PC-9 (cell line): Measurements from ENCODE around the gene CCDC85C. TPM values are rescaled to one million over a fixed set of nuclear protein-coding genes. Genes with fewer than 3 reads are reported as not detected.

Experiments used
- BruUV-seq: library from RNA; stranded (reverse); fragments of 400-500 nt; replicated peaks from 2 replicates; lab custom pipeline; 2021; lab: Mats Ljungman, UMichigan
- CTCF ChIA-PET: fragments of 300-600 bp; sonication (Branson Sonifier 250); formaldehyde crosslinking; loops from one replicate; lab custom pipeline; 2022; ENCODE audit warnings: antibody characterized with exemption; lab: Charles Lee
- POLR2A ChIA-PET: fragments of 300-600 bp; sonication (Branson Sonifier 250); formaldehyde crosslinking; loops from one replicate; lab custom pipeline; 2022; ENCODE audit warnings: antibody characterized with exemption; ENCODE audit not compliant: unreplicated experiment; lab: Charles Lee
- DNase-seq, 2 experiments: peaks; one replicate each; pipeline versions ENCODE4 v3.0.0 to v3.0.0-alpha.2; 2015 to 2022; ENCODE audit warnings: mixed read lengths in 1 of 2
- H2AFZ ChIP-seq: fragments of 200-600 bp; sonication (generic); 2 replicates; pipeline ENCODE4 v1.8.1; 2017; ENCODE audit warnings: antibody characterized with exemption
- H3F3A ChIP-seq: fragments of 200-600 bp; sonication (generic); 2 replicates; pipeline ENCODE4 v1.8.1; 2017; ENCODE audit warnings: antibody characterized with exemption, mild to moderate bottlenecking, low read depth; ENCODE audit not compliant: insufficient read depth
- H3K27ac ChIP-seq: fragments of 200-600 bp; sonication (generic); 2 replicates; pipeline ENCODE4 v1.6.1; 2016; ENCODE audit warnings: mixed run types
- H3K27me3 ChIP-seq: fragments of 200-600 bp; sonication (generic); 2 replicates; pipeline ENCODE4 v1.6.1; 2016; ENCODE audit warnings: low read depth, mixed run types; ENCODE audit not compliant: insufficient read depth
- H3K36me3 ChIP-seq: fragments of 200-600 bp; sonication (generic); 2 replicates; pipeline ENCODE4 v1.6.1; 2016; ENCODE audit warnings: low read depth, mixed run types
- H3K4me1 ChIP-seq: fragments of 200-600 bp; sonication (generic); replicated peaks from 2 replicates; pipeline ENCODE4 v1.6.1; 2016; ENCODE audit warnings: mixed run types; ENCODE audit not compliant: insufficient read depth
- H3K4me2 ChIP-seq: fragments of 200-600 bp; sonication (generic); 2 replicates; pipeline ENCODE4 v1.6.1; 2017; ENCODE audit warnings: mixed run types
- H3K4me3 ChIP-seq: fragments of 200-600 bp; sonication (generic); 2 replicates; pipeline ENCODE4 v1.6.1; 2016; ENCODE audit warnings: mixed run types
- H3K79me2 ChIP-seq: fragments of 200-600 bp; sonication (generic); 2 replicates; pipeline ENCODE4 v1.6.1; 2017; ENCODE audit warnings: low read depth, mixed run types
- H3K9me2 ChIP-seq: fragments of 200-600 bp; sonication (generic); 2 replicates; pipeline ENCODE4 v1.8.1; 2017; ENCODE audit warnings: mild to moderate bottlenecking; ENCODE audit not compliant: insufficient read depth
- H3K9me3 ChIP-seq: fragments of 200-600 bp; sonication (generic); 2 replicates; pipeline ENCODE4 v1.8.1; 2016; ENCODE audit warnings: low read depth; ENCODE audit not compliant: insufficient read depth
- H4K20me1 ChIP-seq: fragments of 200-600 bp; sonication (generic); 2 replicates; pipeline ENCODE4 v1.8.1; 2017; ENCODE audit not compliant: insufficient read depth
- EZH2 ChIP-seq: fragments of 200-600 bp; sonication (generic); IDR thresholded peaks from 2 replicates; pipeline ENCODE4 v1.8.0; 2017; ENCODE audit warnings: antibody characterized with exemption, low read depth
- intact Hi-C: fragments of 100-400 bp; cut with micrococcal nuclease; formaldehyde crosslinking; loops from one replicate; pipeline ENCODE4 v1.10.0; 2022; ENCODE audit not compliant: unreplicated experiment
- total RNA-seq: library from RNA; stranded (reverse); gene quantifications from 2 replicates; pipeline ENCODE4 v1.2.3, GENCODE V29; 2021
- TF ChIP-seq, protein P1 (sequence below): fragments of 200-600 bp; sonication (generic); conservative IDR thresholded peaks from 2 replicates; pipeline ENCODE4 v1.6.1; 2017; ENCODE audit warnings: mixed run types, antibody characterized with exemption, mild to moderate bottlenecking, moderate library complexity

CCDC85C gene
- total RNA-seq, 1 experiment from 2014 or later: 21.2 TPM

DNA sequence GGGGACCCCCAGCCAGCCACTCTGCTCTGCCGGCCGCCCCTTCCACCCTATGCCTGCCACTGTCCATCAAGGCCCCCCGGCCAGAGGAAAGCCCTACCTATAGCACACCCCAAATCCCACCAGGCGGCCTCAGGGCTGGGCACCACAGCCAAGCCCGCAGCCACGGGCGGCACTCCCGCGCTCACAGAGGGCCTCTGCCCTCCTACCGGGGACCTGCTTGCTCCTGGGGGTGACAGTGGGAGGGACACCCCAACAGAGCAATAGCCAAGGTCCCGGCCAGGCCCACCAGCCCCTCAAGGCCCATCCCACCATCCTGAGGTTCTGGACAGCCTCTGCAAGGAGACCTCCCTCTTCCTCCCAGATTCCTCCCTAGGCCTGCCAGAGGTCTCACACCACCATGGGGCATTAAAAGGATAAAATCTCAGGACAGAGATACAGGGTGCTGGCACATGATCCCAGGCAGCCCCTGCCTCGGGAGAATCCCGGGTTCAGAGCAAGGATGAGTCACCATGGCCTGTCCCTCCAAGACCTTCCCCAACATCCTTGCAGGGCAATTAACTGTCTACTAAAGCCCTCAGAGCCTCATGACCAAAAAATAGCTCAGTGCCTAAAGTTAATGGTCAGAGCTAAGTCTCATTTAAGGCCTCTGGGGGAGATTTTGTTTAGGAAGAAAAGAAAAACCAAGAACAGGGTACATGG, 17.1 kb downstream of the CCDC85C start:
- 0 out of 2 replicates have a peak, but pooled peaks cover 6% of the 10 kb centered on the region for H3K79me2 ChIP-seq
- no peak overlapping the region for H2AFZ ChIP-seq
- no peak overlapping the region for H3K4me3 ChIP-seq
- H4K20me1 ChIP-seq: no peaks in the 10 kb centered on the region
- intact Hi-C loops: no loop called here
- no TSS peak for BruUV-seq
- ChIA-PET CTCF (interaction anchor here (0.6 kb wide), 1 partner anchor 12 kb away, joined by 4 read pairs; no protein-coding TSS in a partner anchor), POLR2A (no interaction called here)
- no peaks in the 10 kb centered on the region for H3K9me3 ChIP-seq
- H3K36me3 ChIP-seq: no peaks in the 10 kb centered on the region
- no peak for DNase-seq
- no peak overlapping the region for H3K27ac ChIP-seq
- no peaks in the 10 kb centered on the region for H3K9me2 ChIP-seq
- TF ChIP-seq, protein P1, sequence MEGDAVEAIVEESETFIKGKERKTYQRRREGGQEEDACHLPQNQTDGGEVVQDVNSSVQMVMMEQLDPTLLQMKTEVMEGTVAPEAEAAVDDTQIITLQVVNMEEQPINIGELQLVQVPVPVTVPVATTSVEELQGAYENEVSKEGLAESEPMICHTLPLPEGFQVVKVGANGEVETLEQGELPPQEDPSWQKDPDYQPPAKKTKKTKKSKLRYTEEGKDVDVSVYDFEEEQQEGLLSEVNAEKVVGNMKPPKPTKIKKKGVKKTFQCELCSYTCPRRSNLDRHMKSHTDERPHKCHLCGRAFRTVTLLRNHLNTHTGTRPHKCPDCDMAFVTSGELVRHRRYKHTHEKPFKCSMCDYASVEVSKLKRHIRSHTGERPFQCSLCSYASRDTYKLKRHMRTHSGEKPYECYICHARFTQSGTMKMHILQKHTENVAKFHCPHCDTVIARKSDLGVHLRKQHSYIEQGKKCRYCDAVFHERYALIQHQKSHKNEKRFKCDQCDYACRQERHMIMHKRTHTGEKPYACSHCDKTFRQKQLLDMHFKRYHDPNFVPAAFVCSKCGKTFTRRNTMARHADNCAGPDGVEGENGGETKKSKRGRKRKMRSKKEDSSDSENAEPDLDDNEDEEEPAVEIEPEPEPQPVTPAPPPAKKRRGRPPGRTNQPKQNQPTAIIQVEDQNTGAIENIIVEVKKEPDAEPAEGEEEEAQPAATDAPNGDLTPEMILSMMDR: no peak
- TF ChIP-seq EZH2: no peak
- H3K4me1 ChIP-seq: no peaks in the 10 kb centered on the region
- H3F3A ChIP-seq: no peaks in the 10 kb centered on the region
- no peak overlapping the region for H3K4me2 ChIP-seq
- H3K27me3 ChIP-seq: no peaks in the 10 kb centered on the region

DNA sequence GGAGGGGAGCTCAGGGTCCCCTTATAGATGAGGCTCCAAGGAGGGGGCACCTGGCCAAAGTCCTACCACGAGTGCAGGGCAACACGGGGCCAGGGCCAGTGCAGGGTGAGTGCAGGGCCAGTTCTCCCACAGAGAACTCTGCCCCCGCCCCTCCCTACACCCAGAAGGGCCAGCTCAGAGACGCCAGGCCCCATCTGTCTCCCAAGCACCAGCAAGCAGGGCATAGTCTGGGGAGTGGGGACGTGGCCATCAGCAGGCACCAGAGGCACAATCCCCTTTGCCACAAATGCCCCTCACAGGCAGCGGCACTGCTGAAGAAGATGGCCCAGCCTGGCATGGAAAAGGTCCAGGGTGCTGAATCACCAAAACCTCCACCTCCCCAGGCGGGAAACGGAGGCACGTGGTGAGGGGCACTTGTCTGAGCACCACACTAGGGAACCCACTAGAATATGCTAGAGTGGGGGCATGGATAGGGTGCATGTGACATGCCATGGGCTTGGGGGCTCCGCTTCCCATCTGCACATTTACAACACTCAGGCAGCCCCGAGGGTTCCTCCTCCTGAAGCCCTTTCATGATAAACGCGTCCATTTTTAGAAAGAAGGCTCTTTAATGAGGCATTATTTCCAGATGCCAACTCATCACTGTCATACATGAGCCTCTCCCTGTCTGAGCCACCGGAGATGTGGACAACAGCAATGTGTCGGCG, 17.8 kb downstream of the CCDC85C start:
- CTCF ChIA-PET: no interaction called here
- BruUV-seq: no TSS peak
- TF ChIP-seq EZH2: no peak
- TF ChIP-seq, protein P1: no peak
- Histone ChIP-seq H3K4me1 (0 out of 2 replicates have a peak, but pooled peaks cover 7% of the 10 kb centered on the region), H3K9me3 (no peaks in the 10 kb centered on the region), H3K27me3 (no peaks in the 10 kb centered on the region), H3K36me3 (no peaks in the 10 kb centered on the region), H4K20me1 (no peaks in the 10 kb centered on the region), H3K79me2 (0 out of 2 replicates have a peak, but pooled peaks cover 13% of the 10 kb centered on the region), H2AFZ (no peak overlapping the region), H3K4me2 (no peak overlapping the region), H3K27ac (no peak overlapping the region), H3F3A (peaks cover under 1% of the 10 kb centered on the region; the same call in 1 of the 2 replicates), H3K9me2 (no peaks in the 10 kb centered on the region), H3K4me3 (no peak overlapping the region)
- POLR2A ChIA-PET: no interaction called here
- DNase-seq: no peak
- intact Hi-C loops: no loop called here

DNA sequence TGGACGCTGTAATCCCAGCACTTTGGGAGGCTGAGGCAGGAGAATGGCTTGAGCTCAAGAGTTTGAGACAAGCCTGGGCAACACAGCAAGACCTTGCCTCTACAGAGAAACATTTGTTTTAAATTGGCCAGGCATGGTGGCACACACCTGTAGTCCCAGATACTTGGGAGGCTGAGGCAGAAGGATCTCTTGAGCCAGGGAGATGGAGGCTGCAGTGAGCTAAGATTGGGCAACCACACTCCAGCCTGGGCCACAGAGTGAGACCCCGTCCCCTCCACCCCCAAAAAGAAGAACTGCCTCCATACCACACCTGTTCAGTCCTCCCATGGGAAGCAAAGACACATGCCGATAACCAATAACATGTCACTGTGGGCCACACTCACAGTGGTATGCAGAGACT, 19.2 kb downstream of the CCDC85C start:
- Histone ChIP-seq H3F3A (peaks cover 8% of the 10 kb centered on the region; the same call in 1 of the 2 replicates), H3K4me1 (peaks cover 19% of the 10 kb centered on the region), H3K4me2 (no peak overlapping the region), H3K9me3 (no peaks in the 10 kb centered on the region), H3K36me3 (no peaks in the 10 kb centered on the region), H3K27me3 (no peaks in the 10 kb centered on the region), H2AFZ (no peak overlapping the region), H3K79me2 (0 out of 2 replicates have a peak, but pooled peaks cover 16% of the 10 kb centered on the region), H3K4me3 (no peak overlapping the region), H4K20me1 (no peaks in the 10 kb centered on the region), H3K9me2 (no peaks in the 10 kb centered on the region), H3K27ac (no peak overlapping the region)
- no peak for TF ChIP-seq EZH2
- TF ChIP-seq, protein P1: no peak
- ChIA-PET POLR2A (no interaction called here), CTCF (no interaction called here)
- no peak for DNase-seq
- no TSS peak for BruUV-seq
- intact Hi-C loops: no loop called here
